Uterus (tissue), 4 donors: Measurements from ENCODE around the gene FILIP1L. TPM values are rescaled to one million over a fixed set of nuclear protein-coding genes. Genes with fewer than 3 reads are reported as not detected.
A peak's percentile ranks its signal among the peaks of the same experiment; 100 is the strongest.

Source experiments
- DNase-seq, 2 donors: peaks; one replicate each; pipeline ENCODE4 v3.0.0-alpha.2; 2019 to 2020
- H3K27ac ChIP-seq, 2 donors: fragments of 200-600 bp; sonication (generic); 1 replicate in 1 of 2; 2 replicates in 1 of 2; pipeline ENCODE4 v1.5.1; 2016 to 2018
- H3K27me3 ChIP-seq, 2 donors: fragments of 200-600 bp; sonication (generic); one replicate each; pipeline ENCODE4 v1.5.1; 2018 to 2019; ENCODE audit warnings: control low read depth in 1 of 2
- H3K36me3 ChIP-seq, 2 donors: fragments of 200-600 bp; sonication (generic); one replicate each; pipeline ENCODE4 v1.5.1; 2019; ENCODE audit warnings: control low read depth in 1 of 2
- H3K4me1 ChIP-seq, 2 donors: fragments of 200-600 bp; sonication (generic); one replicate each; pipeline ENCODE4 v1.5.1; 2018 to 2019; ENCODE audit warnings: control low read depth in 1 of 2
- H3K4me3 ChIP-seq, 2 donors: fragments of 200-600 bp; sonication (generic); 1 replicate in 1 of 2; 2 replicates in 1 of 2; pipeline ENCODE4 v1.5.1; 2018 to 2019; ENCODE audit warnings: mild to moderate bottlenecking in 1 of 2
- H3K9me3 ChIP-seq, 2 donors: fragments of 200-600 bp; sonication (generic); one replicate each; pipeline ENCODE4 v1.5.1; 2019; ENCODE audit warnings: control low read depth in 1 of 2
- CTCF ChIP-seq, 4 experiments: fragments of 200-600 bp in 2 of 4; fragments of 450-650 bp in 2 of 4; sonication (generic) in 2 of 4; IDR thresholded peaks; one replicate each; pipeline ENCODE4 v1.5.1; 2016 to 2019; ENCODE audit warnings: antibody characterized with exemption in 4 of 4, mild to moderate bottlenecking in 2 of 4, moderate library complexity in 1 of 4
- POLR2A ChIP-seq, 2 donors: fragments of 450-650 bp; IDR thresholded peaks; one replicate each; pipeline ENCODE4 v1.6.1; 2016; ENCODE audit warnings: antibody characterized with exemption in 2 of 2, mild to moderate bottlenecking in 1 of 2, moderate library complexity in 1 of 2
- intact Hi-C: fragments of 100-400 bp; cut with DNase I; formaldehyde crosslinking; loops from one replicate; pipeline ENCODE4 v1.15.1; 2023; ENCODE audit warnings: low total_unique reads
- total RNA-seq, 4 donors: library from RNA; depleted of rRNA in 3 of 4; stranded (reverse); fragments of >200 nt in 3 of 4; gene quantifications; one replicate each; pipeline versions ENCODE4 v1.1.0 to v1.2.4, GENCODE V29; 2014 to 2023
- donor health status: DM: yes; HTN: yes; CAD: no.

The FILIP1L gene
- total RNA-seq, 4 donors from 2014 or later: 48.5 to 99.1 (median 66.3) TPM

GRCh38 chr3:100007313-100007712 is 107.0 kb downstream of the FILIP1L start:
- Histone ChIP-seq H3K9me3 (no peaks in the 10 kb centered on the region), H3K4me3 (no peak overlapping the region), H3K36me3 (no peaks in the 10 kb centered on the region), H3K27ac (peak overlapping the region; percentile 42 to 81), H3K4me1 (peaks cover 0 to 5% of the 10 kb centered on the region in 2 donors), H3K27me3 (no peaks in the 10 kb centered on the region)
- TF ChIP-seq CTCF (IDR thresholded peaks at IDR 0.05): no peak
- no peak for TF ChIP-seq POLR2A (IDR thresholded peaks at IDR 0.05)
- intact Hi-C loops: no loop called here
- DNase-seq: no peak

- intact Hi-C loops: no loop called here
- no peaks in the 10 kb centered on the region for H3K36me3 ChIP-seq
Measured at GRCh38 chr3:100006570-100007271, 107.6 kb downstream of the FILIP1L start.

DNA sequence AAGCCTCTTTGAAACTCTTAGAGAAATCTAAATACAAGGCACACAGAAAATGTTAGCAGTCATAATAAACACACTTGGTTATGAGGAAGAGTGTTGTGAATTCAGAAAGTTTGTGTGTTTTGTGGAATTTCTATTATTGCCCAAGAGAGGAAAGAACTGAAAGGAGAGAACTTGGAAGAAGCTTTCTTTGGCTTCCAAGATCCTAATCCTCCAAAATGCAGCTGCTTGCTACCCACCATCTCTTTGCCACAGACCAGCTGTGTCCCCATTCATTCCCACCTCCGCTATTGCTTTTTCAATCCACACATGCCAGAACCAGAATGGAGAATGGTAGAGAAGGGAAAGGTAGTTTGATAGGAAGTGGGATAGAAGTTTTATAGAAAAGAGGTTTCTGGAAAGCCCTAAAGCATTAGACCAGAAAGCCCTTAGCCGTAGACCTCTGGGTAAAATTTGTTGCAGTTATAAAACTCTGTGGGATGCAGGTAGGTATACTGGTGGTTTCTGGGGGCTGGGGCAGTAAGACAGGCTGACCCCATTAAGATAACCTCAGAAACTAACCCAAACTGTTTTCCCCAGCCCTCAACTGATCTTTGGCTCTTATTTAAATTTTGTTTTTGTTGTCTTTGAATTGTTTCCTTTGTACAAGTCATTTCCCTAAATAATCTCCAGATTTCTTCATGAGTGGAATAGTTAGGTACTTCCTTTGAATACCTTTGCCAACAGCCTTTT is 108.5 kb downstream of the FILIP1L start:
- intact Hi-C loops: no loop called here
- H3K27ac ChIP-seq: peak overlapping the region; percentile 42 to 81
- peaks cover 0 to 8% of the 10 kb centered on the region in 2 donors for H3K4me1 ChIP-seq

More at GRCh38 chr3:100006570-100007271, 107.6 kb downstream of the FILIP1L start:
- no peak for TF ChIP-seq POLR2A (IDR thresholded peaks at IDR 0.05)
- peak in 3 of 4 experiments; percentile 4 to 31 (median 10) for TF ChIP-seq CTCF (IDR thresholded peaks at IDR 0.05)
- DNase-seq: no peak
- H3K27me3 ChIP-seq: no peaks in the 10 kb centered on the region
- H3K9me3 ChIP-seq: no peaks in the 10 kb centered on the region
- no peak overlapping the region for H3K4me3 ChIP-seq
- peak overlapping the region; percentile 42 to 81 for H3K27ac ChIP-seq
- peaks cover 0 to 8% of the 10 kb centered on the region in 2 donors for H3K4me1 ChIP-seq

GRCh38 chr3:100004931-100005330 is 109.4 kb downstream of the FILIP1L start:
- Histone ChIP-seq H3K4me1 (peaks cover 0 to 8% of the 10 kb centered on the region in 2 donors), H3K36me3 (no peaks in the 10 kb centered on the region), H3K27ac (peak overlapping the region; percentile 25 to 81), H3K27me3 (no peaks in the 10 kb centered on the region), H3K4me3 (no peak overlapping the region), H3K9me3 (no peaks in the 10 kb centered on the region)
- DNase-seq: no peak
- intact Hi-C loops: no loop called here
- TF ChIP-seq CTCF (IDR thresholded peaks at IDR 0.05) (no peak), POLR2A (IDR thresholded peaks at IDR 0.05) (no peak)

More for the DNA sequence above, 108.5 kb downstream of the FILIP1L start:
- no peaks in the 10 kb centered on the region for H3K36me3 ChIP-seq
- DNase-seq: no peak
- no peaks in the 10 kb centered on the region for H3K9me3 ChIP-seq
- no peak overlapping the region for H3K4me3 ChIP-seq
- no peaks in the 10 kb centered on the region for H3K27me3 ChIP-seq
- TF ChIP-seq CTCF (IDR thresholded peaks at IDR 0.05): no peak
